Measurements from ENCODE around the gene PCDHB11. TPM values are rescaled to one million over a fixed set of nuclear protein-coding genes. Genes with fewer than 3 reads are reported as not detected.
"Not testable (repeated sequence)": the region's sequence is repeated elsewhere in the genome, so short reads cannot be mapped to it uniquely, and the experiment has no call there.

Gene PCDHB11
- total RNA-seq: not detected

DNA sequence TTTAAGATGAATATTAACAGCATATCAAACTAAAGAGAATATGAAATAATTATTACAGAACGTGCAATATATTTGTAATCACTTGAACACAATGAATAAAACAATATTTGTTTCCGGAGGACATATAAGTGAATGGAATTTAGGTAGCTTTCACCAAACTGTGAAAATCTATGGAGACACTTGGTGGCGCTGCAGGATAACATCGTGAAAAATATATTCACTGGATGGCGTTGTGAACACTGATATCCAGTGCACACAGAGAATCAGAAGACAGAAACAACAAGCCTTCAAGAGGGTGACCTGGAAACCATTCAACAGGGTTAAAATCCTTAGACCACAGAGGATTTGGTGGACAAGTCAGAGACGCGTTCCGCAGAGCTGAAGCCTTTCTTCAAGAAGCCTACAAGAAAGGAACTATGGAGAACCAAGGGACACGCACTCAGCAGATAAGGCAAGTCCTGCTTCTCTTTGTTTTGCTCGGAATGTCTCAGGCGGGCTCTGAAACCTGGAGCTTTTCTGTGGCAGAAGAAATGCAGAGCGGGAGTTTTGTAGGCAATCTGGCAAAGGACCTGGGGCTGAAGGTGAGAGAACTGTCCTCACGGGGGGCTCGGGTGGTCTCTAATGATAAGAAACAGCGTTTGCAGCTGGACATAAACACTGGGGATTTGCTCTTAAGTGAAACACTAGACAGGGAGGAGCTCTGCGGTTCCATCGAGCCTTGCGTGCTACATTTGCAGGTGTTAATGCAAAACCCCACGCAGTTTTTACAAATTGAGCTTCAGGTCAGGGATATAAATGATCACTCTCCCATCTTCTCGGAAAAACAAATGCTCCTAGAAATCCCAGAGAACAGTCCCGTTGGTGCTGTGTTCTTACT lies at the start of gene PCDHB11:
TSS of gene PCDHB11 (plus strand) at position 269 of the 877 bp plus-strand sequence. CDS start at position 417, 148 bp downstream.
- Mint-ChIP-seq H3K4me1 (ENCODE audit: low read depth) (no peaks in the 10 kb centered on the region), H3K9me3 (peaks cover 48% of the 10 kb centered on the region), H3K4me3 (no peak within 1 kb of the TSS), H3K36me3 (ENCODE audit: insufficient read depth) (peaks cover 1% of the 10 kb centered on the region), H3K27me3 (ENCODE audit: low read depth) (peaks cover 47% of the 10 kb centered on the region)
- no peak for ATAC-seq
- DNase-seq: no peak

DNA sequence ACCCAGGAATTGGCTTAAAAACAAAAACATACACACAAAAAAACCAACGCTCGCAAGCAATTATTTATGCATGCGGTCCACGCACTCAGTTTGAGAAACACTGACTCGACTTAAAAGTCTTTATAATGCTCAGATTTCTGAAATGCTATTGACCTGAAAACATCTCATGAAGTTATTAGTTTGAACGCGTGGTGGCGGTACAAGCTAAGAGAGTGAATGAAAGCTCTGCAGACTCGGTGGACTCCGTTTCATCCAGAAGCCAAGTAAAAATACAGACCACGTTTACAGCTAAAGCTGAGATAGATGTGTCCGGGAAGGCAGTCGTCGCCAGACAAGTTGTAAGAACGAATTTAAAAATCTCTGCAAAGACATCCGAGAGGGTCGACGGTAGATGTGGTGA lies 49.6 kb upstream of the PCDHB11 start, which contains the start of gene PCDHB6:
TSS of gene PCDHB6 (plus strand) at position 246 of the 400 bp plus-strand sequence. CDS start 201 bp downstream, outside the sequence.
- Mint-ChIP-seq H3K36me3 (ENCODE audit: insufficient read depth) (no peaks in the 10 kb centered on the region), H3K4me1 (ENCODE audit: low read depth) (peaks cover 3% of the 10 kb centered on the region), H3K27me3 (ENCODE audit: low read depth) (peaks cover 38% of the 10 kb centered on the region), H3K4me3 (no peak within 1 kb of the TSS), H3K9me3 (peaks cover 14% of the 10 kb centered on the region)
- ATAC-seq (no peak), DNase-seq (no peak)

DNA sequence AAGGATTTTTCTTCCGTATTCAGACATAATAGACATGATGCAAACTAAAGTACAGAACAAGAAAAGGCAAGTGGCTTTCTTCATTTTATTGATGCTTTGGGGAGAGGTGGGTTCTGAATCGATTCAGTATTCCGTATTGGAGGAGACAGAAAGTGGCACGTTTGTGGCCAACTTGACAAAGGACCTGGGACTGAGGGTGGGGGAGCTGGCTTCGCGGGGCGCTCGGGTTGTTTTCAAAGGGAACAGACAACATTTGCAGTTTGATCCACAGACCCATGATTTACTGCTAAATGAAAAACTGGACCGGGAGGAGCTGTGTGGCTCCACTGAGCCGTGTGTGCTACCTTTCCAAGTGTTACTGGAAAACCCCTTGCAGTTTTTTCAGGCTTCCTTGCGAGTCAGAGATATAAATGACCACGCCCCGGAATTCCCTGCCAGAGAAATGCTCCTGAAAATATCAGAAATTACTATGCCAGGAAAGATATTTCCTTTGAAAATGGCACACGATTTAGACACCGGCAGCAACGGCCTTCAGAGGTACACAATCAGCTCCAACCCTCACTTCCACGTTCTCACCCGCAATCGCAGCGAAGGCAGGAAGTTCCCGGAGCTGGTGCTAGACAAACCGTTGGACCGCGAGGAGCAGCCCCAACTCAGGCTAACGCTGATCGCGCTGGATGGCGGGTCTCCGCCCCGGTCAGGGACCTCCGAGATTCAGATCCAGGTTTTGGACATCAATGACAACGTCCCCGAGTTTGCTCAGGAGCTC lies 49.0 kb upstream of the PCDHB11 start:
- H3K36me3 Mint-ChIP-seq (ENCODE audit: insufficient read depth): no peaks in the 10 kb centered on the region
- H3K4me1 Mint-ChIP-seq (ENCODE audit: low read depth): peaks cover 3% of the 10 kb centered on the region
- DNase-seq (no peak), ATAC-seq (no peak)
- H3K4me3 Mint-ChIP-seq: no peak overlapping the region
- peaks cover 16% of the 10 kb centered on the region for H3K9me3 Mint-ChIP-seq
- H3K27me3 Mint-ChIP-seq (ENCODE audit: low read depth): peaks cover 42% of the 10 kb centered on the region

DNA sequence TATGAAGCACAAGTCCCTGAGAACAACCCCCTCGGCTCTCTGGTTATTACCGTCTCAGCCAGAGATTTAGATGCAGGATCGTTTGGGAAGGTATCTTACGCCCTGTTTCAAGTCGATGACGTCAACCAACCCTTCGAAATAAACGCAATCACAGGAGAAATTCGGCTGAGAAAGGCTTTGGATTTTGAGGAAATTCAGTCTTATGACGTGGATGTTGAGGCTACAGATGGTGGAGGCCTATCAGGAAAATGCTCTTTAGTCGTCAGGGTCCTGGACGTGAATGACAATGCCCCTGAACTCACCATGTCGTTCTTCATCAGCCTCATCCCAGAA lies 48.5 kb upstream of the PCDHB11 start:
- peaks cover 16% of the 10 kb centered on the region for H3K9me3 Mint-ChIP-seq
- ATAC-seq (no peak), DNase-seq (no peak)
- H3K4me1 Mint-ChIP-seq (ENCODE audit: low read depth): peaks cover 3% of the 10 kb centered on the region
- H3K4me3 Mint-ChIP-seq: no peak overlapping the region
- peaks cover 46% of the 10 kb centered on the region for H3K27me3 Mint-ChIP-seq (ENCODE audit: low read depth)
- H3K36me3 Mint-ChIP-seq (ENCODE audit: insufficient read depth): no peaks in the 10 kb centered on the region

DNA sequence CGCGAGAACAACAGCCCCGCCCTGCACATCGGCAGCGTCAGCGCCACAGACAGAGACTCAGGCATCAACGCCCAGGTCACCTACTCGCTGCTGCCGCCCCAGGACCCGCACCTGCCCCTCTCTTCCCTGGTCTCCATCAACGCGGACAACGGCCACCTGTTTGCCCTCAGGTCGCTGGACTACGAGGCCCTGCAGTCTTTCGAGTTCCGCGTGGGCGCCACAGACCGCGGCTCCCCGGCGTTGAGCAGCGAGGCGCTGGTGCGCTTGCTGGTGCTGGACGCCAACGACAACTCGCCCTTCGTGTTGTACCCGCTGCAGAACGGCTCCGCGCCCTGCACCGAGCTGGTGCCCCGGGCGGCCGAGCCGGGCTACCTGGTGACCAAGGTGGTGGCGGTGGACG lies 47.8 kb upstream of the PCDHB11 start:
- not testable (repeated sequence) for H3K4me3 Mint-ChIP-seq, ATAC-seq
- H3K27me3 Mint-ChIP-seq (ENCODE audit: low read depth): peaks cover 51% of the 10 kb centered on the region

DNA sequence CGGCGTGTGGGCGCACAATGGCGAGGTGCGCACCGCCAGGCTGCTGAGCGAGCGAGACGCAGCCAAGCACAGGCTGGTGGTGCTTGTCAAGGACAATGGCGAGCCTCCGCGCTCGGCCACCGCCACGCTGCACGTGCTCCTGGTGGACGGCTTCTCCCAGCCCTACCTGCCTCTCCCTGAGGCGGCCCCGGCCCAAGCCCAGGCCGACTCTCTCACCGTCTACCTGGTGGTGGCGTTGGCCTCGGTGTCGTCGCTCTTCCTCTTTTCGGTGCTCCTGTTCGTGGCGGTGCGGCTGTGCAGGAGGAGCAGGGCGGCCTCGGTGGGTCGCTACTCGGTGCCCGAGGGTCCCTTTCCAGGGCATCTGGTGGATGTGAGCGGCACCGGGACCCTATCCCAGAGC lies 47.3 kb upstream of the PCDHB11 start:
- DNase-seq; ATAC-seq; H3K4me3 Mint-ChIP-seq; H3K36me3 Mint-ChIP-seq (ENCODE audit: insufficient read depth); H3K4me1 Mint-ChIP-seq (ENCODE audit: low read depth): not testable (repeated sequence)
- Mint-ChIP-seq H3K27me3 (ENCODE audit: low read depth) (peaks cover 56% of the 10 kb centered on the region), H3K9me3 (peaks cover 16% of the 10 kb centered on the region)

More for the DNA sequence above, 47.8 kb upstream of the PCDHB11 start:
- H3K4me1 Mint-ChIP-seq (ENCODE audit: low read depth); DNase-seq; H3K36me3 Mint-ChIP-seq (ENCODE audit: insufficient read depth): not testable (repeated sequence)
- H3K9me3 Mint-ChIP-seq: peaks cover 16% of the 10 kb centered on the region

DNA sequence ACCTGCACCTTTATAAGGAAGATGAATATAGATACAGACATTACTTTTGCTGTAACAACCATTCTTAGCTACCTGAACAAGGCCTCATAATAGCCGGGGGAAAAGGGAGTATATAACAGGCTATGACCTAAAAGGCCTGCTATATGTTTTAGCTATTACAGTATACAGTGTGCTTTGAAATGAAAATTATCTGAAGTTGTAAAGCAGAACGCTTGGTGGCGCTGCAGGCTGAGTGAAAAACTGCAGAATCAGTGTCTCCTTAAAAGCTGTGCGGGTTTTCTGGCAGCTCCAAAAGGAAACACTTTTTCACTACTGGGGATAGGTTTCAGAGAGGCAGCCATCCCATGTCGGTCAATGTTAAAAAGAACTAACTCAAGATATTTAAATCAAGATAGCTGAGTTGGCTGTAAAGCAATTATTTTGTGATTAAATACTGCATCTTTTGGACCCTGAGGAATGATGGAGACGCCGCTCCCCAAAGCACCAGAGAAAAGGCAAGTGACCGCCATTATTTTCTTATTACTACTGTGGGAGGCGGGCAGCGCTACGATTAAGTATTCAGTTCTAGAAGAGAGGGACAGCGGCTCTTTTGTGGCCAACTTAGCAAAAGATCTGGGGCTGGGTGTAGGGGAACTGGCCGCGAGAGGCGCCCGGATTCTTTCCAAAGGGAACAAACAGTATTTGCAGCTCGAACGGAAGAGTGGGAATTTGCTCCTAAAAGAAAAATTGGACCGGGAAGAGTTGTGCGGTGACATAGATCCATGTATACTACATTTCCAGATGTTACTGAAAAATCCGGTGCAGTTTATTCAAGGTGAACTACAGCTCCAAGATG lies 43.7 kb upstream of the PCDHB11 start:
- no peak for ATAC-seq
- H3K4me3 Mint-ChIP-seq: no peak overlapping the region
- peaks cover 15% of the 10 kb centered on the region for H3K9me3 Mint-ChIP-seq
- DNase-seq: no peak
- H3K27me3 Mint-ChIP-seq (ENCODE audit: low read depth): peaks cover 50% of the 10 kb centered on the region
- H3K36me3 Mint-ChIP-seq (ENCODE audit: insufficient read depth): no peaks in the 10 kb centered on the region
- no peaks in the 10 kb centered on the region for H3K4me1 Mint-ChIP-seq (ENCODE audit: low read depth)

DNA sequence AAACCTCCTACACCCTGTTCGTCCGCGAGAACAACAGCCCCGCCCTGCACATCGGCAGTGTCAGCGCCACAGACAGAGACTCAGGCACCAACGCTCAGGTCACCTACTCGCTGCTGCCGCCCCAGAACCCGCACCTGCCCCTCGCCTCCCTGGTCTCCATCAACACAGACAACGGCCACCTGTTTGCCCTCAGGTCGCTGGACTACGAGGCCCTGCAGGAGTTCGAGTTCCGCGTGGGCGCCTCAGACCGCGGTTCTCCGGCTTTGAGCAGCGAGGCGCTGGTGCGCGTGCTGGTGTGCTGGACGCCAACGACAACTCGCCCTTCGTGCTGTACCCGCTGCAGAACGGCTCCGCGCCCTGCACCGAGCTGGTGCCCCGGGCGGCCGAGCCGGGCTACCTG lies 42.1 kb upstream of the PCDHB11 start:
- not testable (repeated sequence) for H3K4me1 Mint-ChIP-seq (ENCODE audit: low read depth); H3K9me3 Mint-ChIP-seq; DNase-seq; ATAC-seq; H3K4me3 Mint-ChIP-seq; H3K36me3 Mint-ChIP-seq (ENCODE audit: insufficient read depth)
- peaks cover 43% of the 10 kb centered on the region for H3K27me3 Mint-ChIP-seq (ENCODE audit: low read depth)

DNA sequence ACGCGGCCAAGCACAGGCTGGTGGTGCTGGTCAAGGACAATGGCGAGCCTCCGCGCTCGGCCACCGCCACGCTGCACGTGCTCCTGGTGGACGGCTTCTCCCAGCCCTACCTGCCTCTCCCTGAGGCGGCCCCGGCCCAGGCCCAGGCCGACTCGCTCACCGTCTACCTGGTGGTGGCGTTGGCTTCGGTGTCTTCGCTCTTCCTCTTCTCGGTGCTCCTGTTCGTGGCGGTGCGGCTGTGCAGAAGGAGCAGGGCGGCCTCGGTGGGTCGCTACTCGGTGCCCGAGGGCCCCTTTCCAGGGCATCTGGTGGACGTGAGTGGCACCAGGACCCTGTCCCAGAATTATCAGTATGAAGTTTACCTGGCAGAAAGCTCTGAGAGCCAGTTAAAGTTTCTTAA lies 41.5 kb upstream of the PCDHB11 start:
- not testable (repeated sequence) for H3K4me1 Mint-ChIP-seq (ENCODE audit: low read depth); ATAC-seq

DNA sequence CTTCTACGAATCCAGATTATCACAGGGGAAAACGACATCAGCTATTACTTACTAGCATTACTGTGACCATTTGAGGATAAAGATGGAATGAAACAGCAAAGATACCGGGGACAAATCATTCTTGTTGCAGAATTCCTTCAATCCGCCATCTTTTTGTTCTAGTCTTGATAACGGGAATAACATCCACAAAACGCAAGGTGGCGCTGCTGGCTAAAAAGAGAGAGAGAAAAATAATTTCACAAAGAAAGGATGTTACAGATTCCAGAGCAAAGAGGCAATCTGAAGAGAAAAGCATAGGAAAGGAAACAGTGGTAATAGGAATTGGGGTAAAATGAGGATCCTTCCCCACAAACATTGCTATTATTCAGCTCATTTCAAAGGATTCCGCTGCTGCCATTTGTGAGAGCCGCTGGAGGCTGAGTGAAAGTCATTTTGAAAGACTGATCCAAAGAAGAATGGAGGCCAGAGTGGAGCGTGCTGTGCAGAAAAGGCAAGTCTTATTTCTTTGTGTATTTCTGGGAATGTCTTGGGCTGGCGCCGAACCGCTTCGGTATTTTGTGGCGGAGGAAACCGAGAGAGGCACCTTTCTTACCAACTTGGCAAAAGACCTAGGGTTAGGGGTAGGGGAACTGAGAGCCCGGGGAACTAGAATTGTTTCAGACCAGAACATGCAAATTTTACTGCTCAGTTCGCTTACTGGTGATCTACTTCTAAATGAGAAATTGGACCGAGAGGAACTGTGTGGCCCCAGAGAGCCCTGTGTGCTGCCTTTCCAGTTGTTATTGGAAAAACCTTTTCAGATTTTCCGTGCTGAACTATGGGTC lies 26.8 kb upstream of the PCDHB11 start, which contains the start of gene PCDHB7:
TSS of gene PCDHB7 (plus strand) at position 264 of the 824 bp plus-strand sequence. CDS start at position 456, 192 bp downstream.
- ATAC-seq: no peak
- Mint-ChIP-seq H3K4me1 (ENCODE audit: low read depth) (peaks cover 4% of the 10 kb centered on the region), H3K9me3 (peaks cover 5% of the 10 kb centered on the region), H3K4me3 (no peak within 1 kb of the TSS), H3K27me3 (ENCODE audit: low read depth) (peaks cover 33% of the 10 kb centered on the region), H3K36me3 (ENCODE audit: insufficient read depth) (no peaks in the 10 kb centered on the region)
- DNase-seq: no peak

More for the DNA sequence above, 41.5 kb upstream of the PCDHB11 start:
- H3K9me3 Mint-ChIP-seq: peaks cover 11% of the 10 kb centered on the region
- not testable (repeated sequence) for H3K4me3 Mint-ChIP-seq; H3K36me3 Mint-ChIP-seq (ENCODE audit: insufficient read depth); DNase-seq
- peaks cover 39% of the 10 kb centered on the region for H3K27me3 Mint-ChIP-seq (ENCODE audit: low read depth)

DNA sequence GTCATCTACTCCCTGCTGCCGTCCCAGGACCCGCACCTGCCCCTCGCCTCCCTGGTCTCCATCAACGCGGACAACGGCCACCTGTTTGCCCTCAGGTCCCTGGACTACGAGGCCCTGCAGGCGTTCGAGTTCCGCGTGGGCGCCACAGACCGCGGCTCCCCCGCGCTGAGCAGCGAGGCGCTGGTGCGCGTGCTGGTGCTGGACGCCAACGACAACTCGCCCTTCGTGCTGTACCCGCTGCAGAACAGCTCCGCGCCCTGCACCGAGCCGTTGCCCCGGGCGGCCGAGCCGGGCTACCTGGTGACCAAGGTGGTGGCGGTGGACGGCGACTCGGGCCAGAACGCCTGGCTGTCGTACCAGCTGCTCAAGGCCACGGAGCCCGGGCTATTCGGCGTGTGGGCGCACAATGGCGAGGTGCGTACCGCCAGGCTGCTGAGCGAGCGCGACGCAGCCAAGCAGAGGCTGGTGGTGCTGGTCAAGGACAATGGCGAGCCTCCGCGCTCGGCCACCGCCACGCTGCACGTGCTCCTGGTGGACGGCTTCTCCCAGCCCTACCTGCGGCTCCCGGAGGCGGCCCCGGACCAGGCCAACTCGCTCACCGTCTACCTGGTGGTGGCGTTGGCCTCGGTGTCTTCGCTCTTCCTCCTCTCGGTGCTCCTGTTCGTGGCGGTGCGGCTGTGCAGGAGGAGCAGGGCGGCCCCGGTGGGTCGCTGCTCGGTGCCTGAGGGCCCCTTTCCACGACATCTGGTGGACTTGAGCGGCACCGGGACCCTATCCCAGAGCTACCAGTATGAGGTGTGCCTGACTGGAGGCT lies 24.9 kb upstream of the PCDHB11 start:
- not testable (repeated sequence) for H3K4me3 Mint-ChIP-seq; H3K4me1 Mint-ChIP-seq (ENCODE audit: low read depth); ATAC-seq; H3K36me3 Mint-ChIP-seq (ENCODE audit: insufficient read depth); H3K9me3 Mint-ChIP-seq; DNase-seq
- peaks cover 25% of the 10 kb centered on the region for H3K27me3 Mint-ChIP-seq (ENCODE audit: low read depth)

DNA sequence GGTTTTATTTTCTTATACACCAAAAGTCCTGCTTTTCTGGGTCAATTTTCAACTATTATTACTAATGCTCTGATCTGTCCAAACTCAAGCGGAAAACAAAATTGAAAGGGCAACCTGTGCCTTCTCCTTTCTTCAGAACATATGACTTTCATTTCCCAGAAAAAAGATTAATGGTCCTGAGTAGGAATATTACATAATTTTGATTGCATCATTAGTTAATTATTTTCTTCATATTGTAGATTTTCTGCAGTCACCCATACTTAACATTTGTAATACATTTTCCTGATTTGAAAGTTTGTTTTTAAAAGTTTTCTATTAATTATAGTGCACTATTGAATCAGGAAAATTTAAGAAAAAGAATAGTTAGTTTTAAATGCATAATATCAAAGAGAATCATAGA lies 23.5 kb upstream of the PCDHB11 start:
- Mint-ChIP-seq H3K36me3 (ENCODE audit: insufficient read depth) (no peaks in the 10 kb centered on the region), H3K27me3 (ENCODE audit: low read depth) (peaks cover 24% of the 10 kb centered on the region), H3K4me1 (ENCODE audit: low read depth) (peaks cover 4% of the 10 kb centered on the region), H3K4me3 (no peak overlapping the region), H3K9me3 (peaks cover 5% of the 10 kb centered on the region)
- ATAC-seq (no peak), DNase-seq (no peak)

Data from activated T-cell treated with anti-CD3 and anti-CD28 coated beads, Interleukin-2, amount 50 U/mL, for 4 hours (primary cell).